RWPE1 (cell line): ENCODE results near the gene PIGB.

Experiments used
- CTCF ChIA-PET: fragments of 350-600 bp; sonication (Branson Sonifier 250); formaldehyde crosslinking; extraction: SDS; loops from one replicate; lab custom pipeline; 2021; lab: Yijun Ruan, JAX
- POLR2A ChIA-PET: fragments of 400-600 bp; formaldehyde crosslinking; extraction: SDS; loops from one replicate; lab custom pipeline; 2020; ENCODE audit warnings: antibody characterized with exemption; ENCODE audit not compliant: low non-redundant PET; lab: Yijun Ruan, JAX
- DNase-seq: peaks from one replicate; pipeline ENCODE4 v3.0.0; 2012; ENCODE audit warnings: low spot score
- H3K27ac ChIP-seq: fragments of 450-650 bp; 2 replicates; pipeline ENCODE4 v1.5.1; 2017
- CTCF ChIP-seq: fragments of 450-650 bp; conservative IDR thresholded peaks from 2 replicates; pipeline ENCODE4 v1.5.1; 2017; ENCODE audit warnings: low read depth, mild to moderate bottlenecking

PIGB gene

GRCh38 chr15:55318588-55319494, at the start of gene PIGB, which contains the start of gene PIGBOS1:
PIGB (plus strand) TSS chr15:55319222; CDS start chr15:55319251, 29 bp downstream.
PIGBOS1 (minus strand) TSS chr15:55319123; CDS start chr15:55317792, 1,331 bp downstream.
- H3K27ac ChIP-seq, result peak within 1 kb of the TSS; percentile 86
- CTCF ChIA-PET, result interaction anchor here (0.6 to 0.8 kb wide), 5 partner anchors 35 to 586 kb away, joined by 3 to 4 read pairs (median 3); partner anchors contain the start of gene RSL24D1
- POLR2A ChIA-PET, result interaction anchor here (0.6 to 0.8 kb wide), 2 partner anchors 88 to 309 kb away, joined by 3 to 4 read pairs; no protein-coding TSS in a partner anchor
- peak; percentile 80 for DNase-seq
- TF ChIP-seq CTCF, result no peak

GRCh38 chr15:55270291-55270690, 48.7 kb upstream of the PIGB start:
- TF ChIP-seq CTCF, result no peak
- ChIA-PET CTCF (no interaction called here), POLR2A (no interaction called here)
- H3K27ac ChIP-seq, result no peak overlapping the region
- no peak for DNase-seq

- ChIA-PET POLR2A (no interaction called here), CTCF (no interaction called here)
- no peak for DNase-seq
- no peak for TF ChIP-seq CTCF
- no peak overlapping the region for H3K27ac ChIP-seq
Observed at GRCh38 chr15:55276324-55276723, 42.7 kb upstream of the PIGB start.

GRCh38 chr15:55277116-55277564, 41.9 kb upstream of the PIGB start:
- DNase-seq, result no peak
- no peak for TF ChIP-seq CTCF
- POLR2A ChIA-PET, result no interaction called here
- CTCF ChIA-PET, result no interaction called here
- no peak overlapping the region for H3K27ac ChIP-seq

GRCh38 chr15:55277715-55278114, 41.3 kb upstream of the PIGB start:
- ChIA-PET CTCF (no interaction called here), POLR2A (no interaction called here)
- TF ChIP-seq CTCF, result no peak
- H3K27ac ChIP-seq, result no peak overlapping the region
- no peak for DNase-seq

GRCh38 chr15:55279100-55279745, 39.8 kb upstream of the PIGB start:
- TF ChIP-seq CTCF, result no peak
- H3K27ac ChIP-seq, result no peak overlapping the region
- no peak for DNase-seq
- ChIA-PET POLR2A (no interaction called here), CTCF (interaction anchor here (0.6 kb wide), 1 partner anchor 8 kb away, joined by 4 read pairs; no protein-coding TSS in a partner anchor)
